Subcutaneous adipose tissue (tissue), 4 donors: ENCODE data around the gene STAT1. TPM values are rescaled to one million over a fixed set of nuclear protein-coding genes. Genes with fewer than 3 reads are reported as not detected.

Experiments
- total RNA-seq, 4 donors: library from RNA; depleted of rRNA; stranded (reverse); fragments of >200 nt; gene quantifications; one replicate each; pipeline ENCODE4 v1.1.0, GENCODE V29; 2016
- TF ChIP-seq, protein P1 (sequence below): fragments of 450-650 bp; IDR thresholded peaks from one replicate; pipeline ENCODE4 v1.5.1; 2016; ENCODE audit warnings: low read depth, mild to moderate bottlenecking, control low read depth, antibody characterized with exemption, moderate library complexity

STAT1 gene
- total RNA-seq, 4 donors from 2014 or later, result 55.5 to 123 (median 70.8) TPM

GRCh38 chr2:190948671-190949070 is 65.3 kb downstream of the STAT1 start:
- TF ChIP-seq, protein P1, sequence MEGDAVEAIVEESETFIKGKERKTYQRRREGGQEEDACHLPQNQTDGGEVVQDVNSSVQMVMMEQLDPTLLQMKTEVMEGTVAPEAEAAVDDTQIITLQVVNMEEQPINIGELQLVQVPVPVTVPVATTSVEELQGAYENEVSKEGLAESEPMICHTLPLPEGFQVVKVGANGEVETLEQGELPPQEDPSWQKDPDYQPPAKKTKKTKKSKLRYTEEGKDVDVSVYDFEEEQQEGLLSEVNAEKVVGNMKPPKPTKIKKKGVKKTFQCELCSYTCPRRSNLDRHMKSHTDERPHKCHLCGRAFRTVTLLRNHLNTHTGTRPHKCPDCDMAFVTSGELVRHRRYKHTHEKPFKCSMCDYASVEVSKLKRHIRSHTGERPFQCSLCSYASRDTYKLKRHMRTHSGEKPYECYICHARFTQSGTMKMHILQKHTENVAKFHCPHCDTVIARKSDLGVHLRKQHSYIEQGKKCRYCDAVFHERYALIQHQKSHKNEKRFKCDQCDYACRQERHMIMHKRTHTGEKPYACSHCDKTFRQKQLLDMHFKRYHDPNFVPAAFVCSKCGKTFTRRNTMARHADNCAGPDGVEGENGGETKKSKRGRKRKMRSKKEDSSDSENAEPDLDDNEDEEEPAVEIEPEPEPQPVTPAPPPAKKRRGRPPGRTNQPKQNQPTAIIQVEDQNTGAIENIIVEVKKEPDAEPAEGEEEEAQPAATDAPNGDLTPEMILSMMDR, result no peak

GRCh38 chr2:190947711-190948251 is 66.2 kb downstream of the STAT1 start:
- TF ChIP-seq, protein P1, result no peak

GRCh38 chr2:190947141-190947540 is 66.8 kb downstream of the STAT1 start:
- TF ChIP-seq, protein P1, result no peak

DNA sequence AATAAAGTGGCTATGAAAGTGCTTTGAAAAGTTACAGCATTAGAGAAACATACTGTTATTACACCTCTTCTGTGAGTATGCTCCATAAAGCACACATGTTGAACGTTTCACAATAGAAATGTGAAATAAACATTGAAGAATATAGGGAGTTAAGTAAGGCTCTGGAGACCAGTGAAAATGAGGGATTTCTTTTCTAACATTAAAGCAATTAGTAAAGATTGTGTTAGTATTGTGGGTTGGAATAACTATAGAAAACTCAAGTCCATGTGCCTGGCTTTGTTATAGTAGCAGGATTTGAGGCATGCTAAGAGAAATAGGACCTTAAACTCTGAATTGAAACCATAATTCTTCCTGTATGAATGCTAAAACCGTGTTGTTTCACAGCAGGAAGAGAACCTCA is 70.3 kb downstream of the STAT1 start:
- TF ChIP-seq, protein P1, result no peak

DNA sequence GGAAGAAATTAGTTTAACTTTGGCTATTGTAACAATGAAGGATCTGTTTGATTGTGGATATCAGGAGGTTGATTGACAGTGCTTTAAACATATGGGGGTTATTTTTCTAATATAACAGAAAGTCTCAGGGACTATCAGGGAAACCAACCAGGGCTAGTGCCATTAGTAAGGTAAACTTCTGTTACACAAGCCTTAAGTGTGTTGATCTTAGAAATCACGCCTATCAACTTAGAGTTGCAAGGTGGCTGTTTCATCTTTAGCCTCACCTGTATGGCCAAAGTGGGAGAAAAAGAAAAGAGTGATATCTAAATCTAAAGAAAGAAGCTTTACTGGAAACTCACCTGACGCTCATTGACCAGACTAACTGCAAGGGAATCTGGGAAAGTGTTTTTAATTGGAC is 71.3 kb downstream of the STAT1 start:
- TF ChIP-seq, protein P1, result no peak

DNA sequence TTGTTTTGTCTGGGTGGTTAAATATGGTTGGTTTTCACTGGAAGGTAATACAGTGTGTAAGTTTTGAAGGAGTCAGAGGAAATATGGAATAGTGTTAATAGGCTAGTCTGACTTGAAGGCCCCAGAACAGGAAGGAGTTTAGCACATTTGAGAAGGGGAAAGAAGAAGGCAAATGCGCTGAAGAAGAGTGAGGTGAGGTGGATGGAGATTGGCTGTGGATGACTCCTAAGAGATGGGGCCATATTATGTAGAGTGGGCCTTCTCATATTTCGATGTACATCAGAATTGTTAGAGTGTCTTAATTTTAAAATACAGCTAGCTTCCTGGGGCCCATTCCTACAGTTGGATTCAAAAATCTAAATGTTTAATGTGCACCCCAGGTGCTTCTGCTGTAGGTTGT is 72.4 kb downstream of the STAT1 start:
- TF ChIP-seq, protein P1, result no peak

GRCh38 chr2:190940454-190940853 is 73.5 kb downstream of the STAT1 start:
- TF ChIP-seq, protein P1, result no peak
